Measurements from ENCODE around the gene STAG2. TPM values are rescaled to one million over a fixed set of nuclear protein-coding genes. Genes with fewer than 3 reads are reported as not detected.

The STAG2 gene
- total and polyA plus RNA-seq, 2 donors (not counting 3 experiments of a cell fraction or from before 2014, with no cell fraction given): 12.7 to 55.9 TPM

- H3K9ac ChIP-seq (replicated peaks; ENCODE audit: extremely low read depth, insufficient read depth, low read length): no peak overlapping the region
- no peaks in the 10 kb centered on the region for H3K9me1 ChIP-seq (replicated peaks; ENCODE audit: control insufficient read depth, extremely low read depth, insufficient read depth, low read length)
- dilution Hi-C loops (cut with MboI; ENCODE audit: extremely low pct_ligation_motif_present, low sequenced_read_pairs): no loop called here
- H3K4me1 ChIP-seq (ENCODE audit: control insufficient read depth, extremely low read depth, insufficient read depth, low read length): no peaks in the 10 kb centered on the region
- FAIRE-seq (no peak), DNase-seq (ENCODE audit: low read depth, low spot score) (no peak)
- intact Hi-C loops (cut with micrococcal nuclease): no loop called here
- TF ChIP-seq MYC (IDR thresholded peaks at IDR 0.05; ENCODE audit: low read depth, low read length): no peak
- H2AFZ ChIP-seq (ENCODE audit: low read depth, low read length): no peak overlapping the region
- ChIA-PET POLR2A (interaction anchor here (0.5 to 0.6 kb wide), 2 partner anchors 20 to 73 kb away, joined by 3 read pairs; no protein-coding TSS in a partner anchor), CTCF (interaction anchor here (1.7 to 1.9 kb wide), 2 partner anchors 65 to 200 kb away, joined by 4 to 7 read pairs; no protein-coding TSS in a partner anchor)
- H4K20me1 ChIP-seq (replicated peaks; ENCODE audit: control insufficient read depth, extremely low read depth, insufficient read depth, low read length): no peaks in the 10 kb centered on the region
- H3K9me3 ChIP-seq (replicated peaks; ENCODE audit: control insufficient read depth, insufficient read depth, low read length): no peaks in the 10 kb centered on the region
- H3K27ac ChIP-seq (ENCODE audit: insufficient read depth, low read depth, low read length): no peak overlapping the region
- H3K79me2 ChIP-seq (ENCODE audit: control insufficient read depth, insufficient read depth, low read length): peaks cover 11% of the 10 kb centered on the region
- no peaks in the 10 kb centered on the region for H3K27me3 ChIP-seq (ENCODE audit: control insufficient read depth in 2 of 2, insufficient read depth in 2 of 2, low read length in 2 of 2)
- BruUV-seq (replicated peaks): no TSS peak
- no peak overlapping the region for H3K4me2 ChIP-seq (ENCODE audit: insufficient read depth, low read length)
- no peak overlapping the region for H3K4me3 ChIP-seq (replicated peaks in 1 of 3; ENCODE audit: insufficient read depth in 1 of 3, low read depth in 1 of 3, low read length in 3 of 3)
- H3K36me3 ChIP-seq (ENCODE audit: control insufficient read depth in 2 of 2, extremely low read depth in 1 of 2, insufficient read depth in 2 of 2, low read length in 2 of 2): no peaks in the 10 kb centered on the region
Measured at GRCh38 chrX:124033821-124034220, 72.3 kb downstream of the STAG2 start.

GRCh38 chrX:124035657-124036056, 74.2 kb downstream of the STAG2 start:
- H3K9ac ChIP-seq (replicated peaks; ENCODE audit: extremely low read depth, insufficient read depth, low read length): no peak overlapping the region
- H2AFZ ChIP-seq (ENCODE audit: low read depth, low read length): no peak overlapping the region
- H3K27me3 ChIP-seq (ENCODE audit: control insufficient read depth in 2 of 2, insufficient read depth in 2 of 2, low read length in 2 of 2): no peaks in the 10 kb centered on the region
- CTCF ChIA-PET: no interaction called here
- TF ChIP-seq CTCF (IDR thresholded peaks at IDR 0.05; ENCODE audit: extremely low read depth in 1 of 2, insufficient read depth in 1 of 2, low read depth in 1 of 2, low read length in 2 of 2) (no peak), GATA2 (IDR thresholded peaks at IDR 0.05; ENCODE audit: insufficient read depth, insufficient read length, low read depth, low read length) (no peak), POLR2AphosphoS5 (IDR thresholded peaks at IDR 0.05; ENCODE audit: insufficient read depth, low read depth, low read length) (no peak), POLR2A (IDR thresholded peaks at IDR 0.05; ENCODE audit: low read depth, low read length) (no peak), EZH2 (IDR thresholded peaks at IDR 0.05; ENCODE audit: borderline replicate concordance, low read depth, low read length, severe bottlenecking) (no peak), MYC (IDR thresholded peaks at IDR 0.05; ENCODE audit: low read depth, low read length) (no peak), JUN (IDR thresholded peaks at IDR 0.05; ENCODE audit: borderline replicate concordance, insufficient read depth, insufficient read length, low read depth) (no peak), MAX (IDR thresholded peaks at IDR 0.05; ENCODE audit: insufficient read depth, insufficient read length) (no peak), FOS (IDR thresholded peaks at IDR 0.05; ENCODE audit: borderline replicate concordance, insufficient read depth, low read length) (no peak)
- BruUV-seq (replicated peaks): no TSS peak
- H3K9me1 ChIP-seq (replicated peaks; ENCODE audit: control insufficient read depth, extremely low read depth, insufficient read depth, low read length): no peaks in the 10 kb centered on the region
- H3K36me3 ChIP-seq (ENCODE audit: control insufficient read depth in 2 of 2, extremely low read depth in 1 of 2, insufficient read depth in 2 of 2, low read length in 2 of 2): no peaks in the 10 kb centered on the region
- FAIRE-seq (no peak), DNase-seq (ENCODE audit: low read depth, low spot score) (no peak)
- dilution Hi-C loops (cut with MboI; ENCODE audit: extremely low pct_ligation_motif_present, low sequenced_read_pairs) (no loop called here), intact Hi-C loops (cut with micrococcal nuclease) (no loop called here)
- POLR2A ChIA-PET: no interaction called here
- no peak overlapping the region for H3K4me3 ChIP-seq (replicated peaks in 1 of 3; ENCODE audit: insufficient read depth in 1 of 3, low read depth in 1 of 3, low read length in 3 of 3)
- H4K20me1 ChIP-seq (replicated peaks; ENCODE audit: control insufficient read depth, extremely low read depth, insufficient read depth, low read length): no peaks in the 10 kb centered on the region
- no peak overlapping the region for H3K4me2 ChIP-seq (ENCODE audit: insufficient read depth, low read length)
- H3K27ac ChIP-seq (ENCODE audit: insufficient read depth, low read depth, low read length): no peak overlapping the region
- peaks cover 11% of the 10 kb centered on the region for H3K79me2 ChIP-seq (ENCODE audit: control insufficient read depth, insufficient read depth, low read length)
- H3K4me1 ChIP-seq (ENCODE audit: control insufficient read depth, extremely low read depth, insufficient read depth, low read length): no peaks in the 10 kb centered on the region
- H3K9me3 ChIP-seq (replicated peaks; ENCODE audit: control insufficient read depth, insufficient read depth, low read length): no peaks in the 10 kb centered on the region

Measured in endothelial cell of umbilical vein (primary cell).